HEK293 (cell line): ENCODE data around the gene PRPS1L1.

Source experiments
- CTCF ChIA-PET: fragments of 350-600 bp; formaldehyde crosslinking; extraction: SDS; loops from one replicate; lab custom pipeline; 2021; ENCODE audit warnings: antibody characterized with exemption; lab: Yijun Ruan, JAX
- POLR2A ChIA-PET: fragments of 300-600 bp; formaldehyde crosslinking; extraction: SDS; loops from one replicate; lab custom pipeline; 2020; ENCODE audit warnings: antibody characterized with exemption, inconsistent platforms; lab: Yijun Ruan, JAX
- H3K27ac ChIP-seq: fragments of 200-500 bp; sonication (Bioruptor generic); 2 replicates; pipeline ENCODE4 v1.5.1; 2014; ENCODE audit warnings: low read depth, low read length, control low read depth, inconsistent platforms; ENCODE audit errors: extremely low read depth
- H3K36me3 ChIP-seq, 2 experiments: fragments of 200-500 bp in 1 of 2; sonication (Bioruptor generic) in 1 of 2; 1 replicate in 1 of 2; 2 replicates in 1 of 2; pipeline ENCODE4 v1.5.1; 2014 to 2017; ENCODE audit warnings: inconsistent platforms in 2 of 2, low read length in 2 of 2; ENCODE audit not compliant: control insufficient read depth in 2 of 2, insufficient read depth in 1 of 2
- H3K4me1 ChIP-seq: fragments of 200-500 bp; sonication (Bioruptor generic); 2 replicates; pipeline ENCODE4 v1.5.1; 2014; ENCODE audit warnings: mild to moderate bottlenecking, low read length, inconsistent platforms; ENCODE audit not compliant: control insufficient read depth, insufficient read depth
- H3K4me3 ChIP-seq: 2 replicates; pipeline ENCODE4 v1.5.1; 2011; ENCODE audit warnings: low read depth, mild to moderate bottlenecking, control low read depth, low read length, moderate library complexity
- H3K9me3 ChIP-seq: fragments of 200-500 bp; sonication (Bioruptor generic); 2 replicates; pipeline ENCODE4 v1.5.1; 2014; ENCODE audit warnings: low read depth, low read length, inconsistent platforms; ENCODE audit not compliant: control insufficient read depth, insufficient read depth
- BCL11B ChIP-seq: fragments of 450-650 bp; formaldehyde crosslinking; IDR thresholded peaks from 2 replicates; pipeline ENCODE4 v1.5.1; 2016; ENCODE audit warnings: low read depth, missing biosample characterization, missing genetic modification characterization
- SALL2 ChIP-seq: fragments of 450-650 bp; formaldehyde crosslinking; IDR thresholded peaks from 2 replicates; pipeline ENCODE4 v1.5.0; 2017; ENCODE audit warnings: missing biosample characterization, mild to moderate bottlenecking, missing genetic modification characterization, borderline replicate concordance
- SCRT1 ChIP-seq: fragments of 450-650 bp; formaldehyde crosslinking; IDR thresholded peaks from 2 replicates; pipeline ENCODE4 v1.5.1; 2016; ENCODE audit warnings: missing biosample characterization, missing genetic modification characterization, borderline replicate concordance
- YY2 ChIP-seq: fragments of 450-650 bp; formaldehyde crosslinking; IDR thresholded peaks from 2 replicates; pipeline ENCODE4 v1.5.1; 2016; ENCODE audit warnings: missing biosample characterization, missing genetic modification characterization
- ZBTB21 ChIP-seq: fragments of 450-650 bp; formaldehyde crosslinking; IDR thresholded peaks from 2 replicates; pipeline ENCODE4 v1.5.1; 2017; ENCODE audit warnings: missing biosample characterization, missing genetic modification characterization
- ZBTB8A ChIP-seq: fragments of 450-650 bp; formaldehyde crosslinking; IDR thresholded peaks from 2 replicates; pipeline ENCODE4 v1.5.1; 2016; ENCODE audit warnings: missing biosample characterization, missing genetic modification characterization
- ZFP69B ChIP-seq: fragments of 450-650 bp; formaldehyde crosslinking; IDR thresholded peaks from 2 replicates; pipeline ENCODE4 v1.5.1; 2016; ENCODE audit warnings: missing biosample characterization, missing genetic modification characterization
- ZNF133 ChIP-seq: fragments of 450-650 bp; formaldehyde crosslinking; IDR thresholded peaks from 2 replicates; pipeline ENCODE4 v1.5.1; 2016; ENCODE audit warnings: missing biosample characterization, missing genetic modification characterization
- ZNF157 ChIP-seq: fragments of 450-650 bp; formaldehyde crosslinking; IDR thresholded peaks from 2 replicates; pipeline ENCODE4 v1.5.1; 2016; ENCODE audit warnings: missing biosample characterization, missing genetic modification characterization
- ZNF214 ChIP-seq: fragments of 450-650 bp; formaldehyde crosslinking; IDR thresholded peaks from 2 replicates; pipeline ENCODE4 v1.5.1; 2017; ENCODE audit warnings: missing biosample characterization, mild to moderate bottlenecking, missing genetic modification characterization, borderline replicate concordance
- ZNF239 ChIP-seq: fragments of 450-650 bp; formaldehyde crosslinking; IDR thresholded peaks from 2 replicates; pipeline ENCODE4 v1.5.1; 2016; ENCODE audit warnings: missing biosample characterization, missing genetic modification characterization
- ZNF248 ChIP-seq: fragments of 450-650 bp; formaldehyde crosslinking; IDR thresholded peaks from 2 replicates; pipeline ENCODE4 v1.5.1; 2017; ENCODE audit warnings: missing biosample characterization, missing genetic modification characterization
- ZNF266 ChIP-seq: fragments of 450-650 bp; formaldehyde crosslinking; IDR thresholded peaks from 2 replicates; pipeline ENCODE4 v1.5.1; 2016; ENCODE audit warnings: missing biosample characterization, missing genetic modification characterization, low read depth
- ZNF335 ChIP-seq: fragments of 450-650 bp; formaldehyde crosslinking; conservative IDR thresholded peaks from 2 replicates; pipeline ENCODE4 v1.5.1; 2016; ENCODE audit warnings: missing biosample characterization, missing genetic modification characterization
- ZNF48 ChIP-seq: fragments of 450-650 bp; formaldehyde crosslinking; IDR thresholded peaks from 2 replicates; pipeline ENCODE4 v1.5.1; 2016; ENCODE audit warnings: missing biosample characterization, missing genetic modification characterization
- ZNF596 ChIP-seq: fragments of 450-650 bp; IDR thresholded peaks from 2 replicates; pipeline ENCODE4 v1.5.0; 2018; ENCODE audit warnings: missing biosample characterization, mild to moderate bottlenecking, missing genetic modification characterization, moderate library complexity
- ZNF626 ChIP-seq: fragments of 450-650 bp; sonication (Bioruptor Pico); formaldehyde crosslinking; IDR thresholded peaks from 2 replicates; pipeline ENCODE4 v1.5.1; 2018; ENCODE audit warnings: missing biosample characterization, missing genetic modification characterization, inconsistent platforms
- ZNF670 ChIP-seq: fragments of 450-650 bp; formaldehyde crosslinking; IDR thresholded peaks from 2 replicates; pipeline ENCODE4 v1.5.1; 2016; ENCODE audit warnings: missing biosample characterization, missing genetic modification characterization, low read depth
- ZNF791 ChIP-seq: fragments of 450-650 bp; formaldehyde crosslinking; IDR thresholded peaks from 2 replicates; pipeline ENCODE4 v1.5.1; 2016; ENCODE audit warnings: missing biosample characterization, missing genetic modification characterization
- ZNF830 ChIP-seq: fragments of 450-650 bp; IDR thresholded peaks from 2 replicates; pipeline ENCODE4 v1.5.0; 2018; ENCODE audit warnings: missing biosample characterization, missing genetic modification characterization, low read depth, mild to moderate bottlenecking, moderate library complexity
- ZNF843 ChIP-seq: fragments of 450-650 bp; formaldehyde crosslinking; IDR thresholded peaks from 2 replicates; pipeline ENCODE4 v1.5.1; 2016; ENCODE audit warnings: missing biosample characterization, missing genetic modification characterization
- ZSCAN16 ChIP-seq: fragments of 450-650 bp; formaldehyde crosslinking; IDR thresholded peaks from 2 replicates; pipeline ENCODE4 v1.5.1; 2016; ENCODE audit warnings: missing biosample characterization, missing genetic modification characterization
- TF ChIP-seq, protein P1 (sequence below): fragments of 450-650 bp; formaldehyde crosslinking; IDR thresholded peaks from 2 replicates; pipeline ENCODE4 v1.5.1; 2017; ENCODE audit warnings: missing biosample characterization, missing genetic modification characterization
- TF ChIP-seq, protein P2 (sequence below): sonication (generic); formaldehyde crosslinking; IDR thresholded peaks from 2 replicates; pipeline ENCODE4 v1.8.1; 2022; ENCODE audit warnings: mild to moderate bottlenecking, moderate library complexity, missing genetic modification reagents
- TF ChIP-seq, protein P3 (sequence below): fragments of 450-650 bp; formaldehyde crosslinking; IDR thresholded peaks from 2 replicates; pipeline ENCODE4 v1.5.1; 2017; ENCODE audit warnings: missing biosample characterization, missing genetic modification characterization

PRPS1L1 gene

DNA sequence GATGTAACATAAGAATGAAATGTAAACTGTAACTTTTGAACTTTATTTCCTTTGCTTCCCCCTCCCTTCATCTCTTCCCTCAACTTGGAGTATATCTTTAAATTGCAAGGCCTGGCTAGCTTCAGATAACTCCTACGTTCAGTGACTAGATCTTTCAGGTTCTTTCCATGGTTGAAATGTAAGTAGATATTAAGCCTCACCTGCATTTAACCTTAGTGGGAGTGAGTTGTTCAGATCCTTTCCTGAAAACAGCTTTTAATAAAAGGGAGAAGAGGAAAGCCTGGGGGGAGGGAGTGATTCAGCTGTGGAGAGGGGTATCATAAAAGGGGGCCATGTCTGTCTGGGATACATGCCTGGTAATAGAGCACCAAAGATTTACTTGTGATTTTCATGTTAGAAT, 19.0 kb upstream of the PRPS1L1 start:
- ChIA-PET CTCF (interaction anchor here (1.3 kb wide), 1 partner anchor 19 kb away, joined by 4 read pairs; no protein-coding TSS in a partner anchor), POLR2A (no interaction called here)
- TF ChIP-seq ZNF596 (no peak), ZNF157 (tag by site-specific recombination) (no peak), ZNF248 (tag by site-specific recombination) (no peak), ZNF239 (tag by site-specific recombination) (no peak), ZBTB8A (no peak), ZSCAN16 (tag by site-specific recombination) (no peak), ZNF48 (tag by site-specific recombination) (no peak), ZFP69B (tag by site-specific recombination) (no peak), ZNF670 (tag by site-specific recombination) (no peak), ZNF133 (no peak), ZNF830 (tag by site-specific recombination) (no peak), ZNF843 (no peak), ZNF626 (no peak), ZNF266 (tag by site-specific recombination) (no peak), SCRT1 (tag by site-specific recombination) (no peak), BCL11B (tag by site-specific recombination) (no peak), YY2 (tag by site-specific recombination) (no peak)
- TF ChIP-seq, protein P1, sequence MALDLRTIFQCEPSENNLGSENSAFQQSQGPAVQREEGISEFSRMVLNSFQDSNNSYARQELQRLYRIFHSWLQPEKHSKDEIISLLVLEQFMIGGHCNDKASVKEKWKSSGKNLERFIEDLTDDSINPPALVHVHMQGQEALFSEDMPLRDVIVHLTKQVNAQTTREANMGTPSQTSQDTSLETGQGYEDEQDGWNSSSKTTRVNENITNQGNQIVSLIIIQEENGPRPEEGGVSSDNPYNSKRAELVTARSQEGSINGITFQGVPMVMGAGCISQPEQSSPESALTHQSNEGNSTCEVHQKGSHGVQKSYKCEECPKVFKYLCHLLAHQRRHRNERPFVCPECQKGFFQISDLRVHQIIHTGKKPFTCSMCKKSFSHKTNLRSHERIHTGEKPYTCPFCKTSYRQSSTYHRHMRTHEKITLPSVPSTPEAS (tag by site-specific recombination): no peak
- TF ChIP-seq, protein P2, sequence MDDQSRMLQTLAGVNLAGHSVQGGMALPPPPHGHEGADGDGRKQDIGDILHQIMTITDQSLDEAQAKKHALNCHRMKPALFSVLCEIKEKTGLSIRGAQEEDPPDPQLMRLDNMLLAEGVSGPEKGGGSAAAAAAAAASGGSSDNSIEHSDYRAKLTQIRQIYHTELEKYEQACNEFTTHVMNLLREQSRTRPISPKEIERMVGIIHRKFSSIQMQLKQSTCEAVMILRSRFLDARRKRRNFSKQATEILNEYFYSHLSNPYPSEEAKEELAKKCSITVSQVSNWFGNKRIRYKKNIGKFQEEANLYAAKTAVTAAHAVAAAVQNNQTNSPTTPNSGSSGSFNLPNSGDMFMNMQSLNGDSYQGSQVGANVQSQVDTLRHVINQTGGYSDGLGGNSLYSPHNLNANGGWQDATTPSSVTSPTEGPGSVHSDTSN (CRISPR knock-in tag): no peak
- TF ChIP-seq, protein P3, sequence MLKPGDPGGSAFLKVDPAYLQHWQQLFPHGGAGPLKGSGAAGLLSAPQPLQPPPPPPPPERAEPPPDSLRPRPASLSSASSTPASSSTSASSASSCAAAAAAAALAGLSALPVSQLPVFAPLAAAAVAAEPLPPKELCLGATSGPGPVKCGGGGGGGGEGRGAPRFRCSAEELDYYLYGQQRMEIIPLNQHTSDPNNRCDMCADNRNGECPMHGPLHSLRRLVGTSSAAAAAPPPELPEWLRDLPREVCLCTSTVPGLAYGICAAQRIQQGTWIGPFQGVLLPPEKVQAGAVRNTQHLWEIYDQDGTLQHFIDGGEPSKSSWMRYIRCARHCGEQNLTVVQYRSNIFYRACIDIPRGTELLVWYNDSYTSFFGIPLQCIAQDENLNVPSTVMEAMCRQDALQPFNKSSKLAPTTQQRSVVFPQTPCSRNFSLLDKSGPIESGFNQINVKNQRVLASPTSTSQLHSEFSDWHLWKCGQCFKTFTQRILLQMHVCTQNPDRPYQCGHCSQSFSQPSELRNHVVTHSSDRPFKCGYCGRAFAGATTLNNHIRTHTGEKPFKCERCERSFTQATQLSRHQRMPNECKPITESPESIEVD: no peak
- TF ChIP-seq, all 188 proteins: peak for 0
- no peaks in the 10 kb centered on the region for H3K9me3 ChIP-seq
- H3K36me3 ChIP-seq: no peaks in the 10 kb centered on the region
- no peak overlapping the region for H3K27ac ChIP-seq
- H3K4me1 ChIP-seq: no peaks in the 10 kb centered on the region
- H3K4me3 ChIP-seq: no peak overlapping the region

DNA sequence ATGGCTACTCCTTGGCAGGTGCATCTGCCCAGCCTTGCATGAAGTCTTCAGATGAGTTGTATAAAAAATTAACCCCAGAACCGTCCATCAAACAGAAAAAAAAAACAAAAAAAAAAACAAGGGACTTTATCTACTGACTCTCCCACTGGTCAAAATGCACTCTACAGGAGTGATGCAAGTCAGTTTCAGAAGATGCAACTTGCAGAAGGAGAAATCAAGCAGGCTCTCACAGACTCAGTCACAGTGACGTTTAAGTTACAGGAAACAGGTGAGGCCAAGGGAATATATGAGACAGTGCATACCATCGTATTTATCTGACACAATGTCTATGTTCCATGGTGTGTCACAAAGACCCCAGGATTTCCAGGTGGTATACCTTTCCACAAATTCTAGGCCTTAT, 17.5 kb upstream of the PRPS1L1 start:
- no peaks in the 10 kb centered on the region for H3K9me3 ChIP-seq
- no peak for TF ChIP-seq ZNF791 (tag by site-specific recombination)
- no peak for TF ChIP-seq SALL2
- TF ChIP-seq ZBTB21: no peak
- no peak for TF ChIP-seq ZNF214 (tag by site-specific recombination)
- no peak for TF ChIP-seq ZNF335
- no peaks in the 10 kb centered on the region for H3K4me1 ChIP-seq
- no peak overlapping the region for H3K27ac ChIP-seq
- H3K4me3 ChIP-seq: no peak overlapping the region
- no peaks in the 10 kb centered on the region for H3K36me3 ChIP-seq
- POLR2A ChIA-PET: no interaction called here
- CTCF ChIA-PET: no interaction called here
